Measurements from ENCODE around the gene BAG3. TPM values are rescaled to one million over a fixed set of nuclear protein-coding genes. Genes with fewer than 3 reads are reported as not detected.

The BAG3 gene
- total RNA-seq, 6 donors from 2014 or later: 23.0 to 53.8 (median 40.3) TPM

GRCh38 chr10:119653209-119653608 lies 2.0 kb downstream of the BAG3 start:
- H3K27ac ChIP-seq: peak overlapping the region; percentile 97 to 100 (median 98)
- no peak for DNase-seq
- no peak for ATAC-seq (ENCODE audit: low FRiP score in 2 of 2)
- peaks cover 0 to 9% (median 3%) of the 10 kb centered on the region in 4 donors for H3K36me3 ChIP-seq
- no peaks in the 10 kb centered on the region for H3K9me3 ChIP-seq
- TF ChIP-seq EP300 (IDR thresholded peaks at IDR 0.05) (no peak), POLR2A (IDR thresholded peaks at IDR 0.05) (no peak)
- TF ChIP-seq, protein P1, sequence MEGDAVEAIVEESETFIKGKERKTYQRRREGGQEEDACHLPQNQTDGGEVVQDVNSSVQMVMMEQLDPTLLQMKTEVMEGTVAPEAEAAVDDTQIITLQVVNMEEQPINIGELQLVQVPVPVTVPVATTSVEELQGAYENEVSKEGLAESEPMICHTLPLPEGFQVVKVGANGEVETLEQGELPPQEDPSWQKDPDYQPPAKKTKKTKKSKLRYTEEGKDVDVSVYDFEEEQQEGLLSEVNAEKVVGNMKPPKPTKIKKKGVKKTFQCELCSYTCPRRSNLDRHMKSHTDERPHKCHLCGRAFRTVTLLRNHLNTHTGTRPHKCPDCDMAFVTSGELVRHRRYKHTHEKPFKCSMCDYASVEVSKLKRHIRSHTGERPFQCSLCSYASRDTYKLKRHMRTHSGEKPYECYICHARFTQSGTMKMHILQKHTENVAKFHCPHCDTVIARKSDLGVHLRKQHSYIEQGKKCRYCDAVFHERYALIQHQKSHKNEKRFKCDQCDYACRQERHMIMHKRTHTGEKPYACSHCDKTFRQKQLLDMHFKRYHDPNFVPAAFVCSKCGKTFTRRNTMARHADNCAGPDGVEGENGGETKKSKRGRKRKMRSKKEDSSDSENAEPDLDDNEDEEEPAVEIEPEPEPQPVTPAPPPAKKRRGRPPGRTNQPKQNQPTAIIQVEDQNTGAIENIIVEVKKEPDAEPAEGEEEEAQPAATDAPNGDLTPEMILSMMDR (IDR thresholded peaks at IDR 0.05): no peak
- peaks cover 0 to 8% (median 0%) of the 10 kb centered on the region in 4 donors for H3K27me3 ChIP-seq
- peak overlapping the region in 3 of 4 donors; percentile 82 to 97 (median 92) for H3K4me3 ChIP-seq
- H3K4me1 ChIP-seq: peaks cover 47 to 59% (median 52%) of the 10 kb centered on the region in 4 donors
- 54 to 60% methylated on average over 1 of the region's 1 CpG for WGBS, 2 donors

DNA sequence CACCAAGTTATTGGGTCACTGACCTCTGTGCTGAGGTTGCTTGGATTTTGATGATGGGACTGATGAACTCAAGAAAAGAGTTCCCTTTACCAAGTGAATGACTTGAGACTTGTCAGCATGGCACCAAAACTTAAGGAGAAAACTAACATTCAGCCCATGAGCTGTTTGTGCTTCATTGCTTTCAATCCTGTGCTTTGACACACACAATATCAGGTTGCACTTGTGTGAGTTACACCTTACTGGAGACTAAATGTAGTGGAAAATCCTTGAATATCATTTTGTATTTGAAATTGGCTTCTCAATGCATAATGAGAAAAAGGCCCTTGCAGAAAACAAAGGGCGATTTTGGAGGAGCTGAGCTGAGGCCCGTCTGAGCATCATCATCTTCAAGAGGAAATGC lies 2.7 kb downstream of the BAG3 start:
- WGBS, 2 donors: 42 to 50% methylated on average over 2 of the region's 2 CpGs
- peak overlapping the region; percentile 97 to 100 (median 98) for H3K27ac ChIP-seq
- H3K36me3 ChIP-seq: peaks cover 0 to 11% (median 3%) of the 10 kb centered on the region in 4 donors
- H3K4me3 ChIP-seq: peak overlapping the region in 1 of 4 donors; percentile 97
- TF ChIP-seq, protein P1 (IDR thresholded peaks at IDR 0.05): no peak
- no peak for TF ChIP-seq POLR2AphosphoS5 (IDR thresholded peaks at IDR 0.05)
- no peak for TF ChIP-seq EP300 (IDR thresholded peaks at IDR 0.05)
- TF ChIP-seq POLR2A (IDR thresholded peaks at IDR 0.05): no peak
- no peak for DNase-seq
- peaks cover 0 to 8% (median 0%) of the 10 kb centered on the region in 4 donors for H3K27me3 ChIP-seq
- peaks cover 54 to 66% (median 59%) of the 10 kb centered on the region in 4 donors for H3K4me1 ChIP-seq
- no peak for ATAC-seq (ENCODE audit: low FRiP score in 2 of 2)
- no peaks in the 10 kb centered on the region for H3K9me3 ChIP-seq

DNA sequence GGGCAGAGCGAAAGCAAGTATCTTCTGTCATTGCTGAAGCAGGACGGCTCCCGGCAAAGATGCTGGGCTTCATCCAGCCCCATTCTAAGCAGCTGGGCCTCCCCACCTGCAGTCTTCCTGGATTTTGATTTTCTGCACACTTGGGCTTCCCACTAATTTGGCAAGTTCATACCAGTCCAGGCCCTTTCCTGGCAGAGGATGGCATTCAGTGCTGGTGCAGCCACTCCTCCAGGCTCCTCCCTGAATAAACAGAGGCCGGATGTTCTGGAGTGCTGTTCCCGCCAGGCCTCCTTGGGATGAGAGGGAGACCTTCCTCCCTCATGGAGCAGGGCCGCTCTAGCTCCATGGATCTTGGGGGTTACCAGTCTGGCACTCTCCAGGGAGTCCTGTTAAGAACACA lies 3.4 kb downstream of the BAG3 start:
- ATAC-seq (ENCODE audit: low FRiP score in 2 of 2) (peak in 1 of 2 donors; percentile 52), DNase-seq (peak in 1 of 2 donors; percentile 89)
- TF ChIP-seq POLR2A (IDR thresholded peaks at IDR 0.05) (peak in 1 of 4 donors; percentile 43), POLR2AphosphoS5 (IDR thresholded peaks at IDR 0.05) (peak; percentile 86 to 90), EP300 (IDR thresholded peaks at IDR 0.05) (peak in 3 of 4 donors; percentile 51 to 95 (median 74))
- TF ChIP-seq, protein P1 (IDR thresholded peaks at IDR 0.05): no peak
- Histone ChIP-seq H3K36me3 (peaks cover 0 to 16% (median 3%) of the 10 kb centered on the region in 4 donors), H3K4me3 (peak overlapping the region in 2 of 4 donors; percentile 11 to 97), H3K4me1 (peaks cover 60 to 71% (median 65%) of the 10 kb centered on the region in 4 donors), H3K27ac (peak overlapping the region; percentile 97 to 100 (median 98)), H3K9me3 (no peaks in the 10 kb centered on the region), H3K27me3 (peaks cover 0 to 8% (median 0%) of the 10 kb centered on the region in 4 donors)
- WGBS, 2 donors: 58 to 60% methylated on average over 5 to 6 of the region's 6 CpGs

DNA sequence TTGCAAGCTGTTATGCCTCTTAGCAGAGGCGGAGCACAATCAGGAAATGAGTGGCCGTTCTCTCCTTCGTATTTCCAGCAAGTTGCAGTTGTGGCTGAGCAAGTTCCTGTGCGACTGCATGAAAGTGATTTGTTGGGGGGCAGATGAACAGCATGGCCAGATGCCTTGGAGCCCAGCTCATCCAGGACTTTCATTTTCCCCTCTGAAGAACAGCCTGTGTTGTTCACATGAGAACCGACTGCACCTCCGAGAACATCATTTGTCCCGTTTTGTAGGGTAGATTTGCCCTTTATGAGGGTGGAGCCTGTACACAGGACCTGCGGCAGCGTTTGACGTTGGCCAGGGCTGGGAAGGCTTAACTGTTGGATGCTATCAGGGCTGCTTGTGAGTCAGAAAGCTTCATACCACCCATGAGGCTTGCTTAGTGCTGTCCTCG lies 4.4 kb downstream of the BAG3 start:
- H3K9me3 ChIP-seq: no peaks in the 10 kb centered on the region
- TF ChIP-seq POLR2A (IDR thresholded peaks at IDR 0.05) (no peak), POLR2AphosphoS5 (IDR thresholded peaks at IDR 0.05) (peak; percentile 60 to 75), EP300 (IDR thresholded peaks at IDR 0.05) (no peak)
- TF ChIP-seq, protein P1 (IDR thresholded peaks at IDR 0.05): no peak
- H3K27me3 ChIP-seq: peaks cover 0 to 8% (median 0%) of the 10 kb centered on the region in 4 donors
- H3K36me3 ChIP-seq: peaks cover 0 to 20% (median 4%) of the 10 kb centered on the region in 4 donors
- DNase-seq (peak in 1 of 2 donors; percentile 47), ATAC-seq (ENCODE audit: low FRiP score in 2 of 2) (peak in 1 of 2 donors; percentile 31)
- H3K27ac ChIP-seq: peak overlapping the region; percentile 97 to 100 (median 98)
- H3K4me1 ChIP-seq: peaks cover 63 to 75% (median 65%) of the 10 kb centered on the region in 4 donors
- H3K4me3 ChIP-seq: peak overlapping the region in 2 of 4 donors; percentile 11 to 97
- WGBS, 2 donors: 35 to 38% methylated on average over 9 to 11 of the region's 11 CpGs

Data from upper lobe of left lung (tissue), 6 donors.